Measurements from ENCODE around the gene SDR42E1.

DNA sequence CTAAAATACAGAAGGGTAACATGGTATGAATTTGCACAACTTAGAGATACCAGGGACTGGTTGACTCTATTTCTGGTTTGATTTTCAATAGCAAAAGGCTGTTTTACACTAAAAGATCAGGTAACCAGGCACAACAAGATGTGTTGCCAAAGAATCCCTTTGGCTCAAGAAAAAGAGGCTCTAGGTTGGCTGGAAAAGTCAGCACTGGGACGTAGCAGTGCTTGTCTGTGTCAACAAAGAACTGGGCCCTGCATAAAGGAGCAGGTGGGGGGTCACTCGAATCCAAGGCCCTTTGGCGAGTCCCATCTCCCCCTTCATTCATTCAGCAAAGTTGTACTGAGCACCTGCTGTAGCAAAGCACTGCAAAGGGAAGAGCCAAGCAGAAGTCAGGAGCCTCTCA, 18.4 kb downstream of the SDR42E1 start:
- TF ChIP-seq CTCF (IDR thresholded peaks at IDR 0.05) = no peak
- TF ChIP-seq POLR2A (IDR thresholded peaks at IDR 0.05) = no peak
- TF ChIP-seq POLR2AphosphoS5 (IDR thresholded peaks at IDR 0.05; ENCODE audit: insufficient read depth in 1 of 2, low read depth in 1 of 2) = no peak
